Neuronal stem cell (in vitro differentiated cells): ENCODE results near the gene FBXL7.

Experiments used
- DNase-seq: peaks from one replicate; pipeline ENCODE4 v3.0.0-alpha.2; 2013; ENCODE audit warnings: low spot score
- H2AFZ ChIP-seq: one replicate; pipeline ENCODE4 v1.6.1; 2013; ENCODE audit warnings: mild to moderate bottlenecking, low read length, inconsistent platforms
- H2AK5ac ChIP-seq: 2 replicates; pipeline ENCODE4 v1.6.1; 2013; ENCODE audit warnings: low read depth, mild to moderate bottlenecking, inconsistent platforms, low read length, moderate library complexity, mixed read lengths
- H2BK120ac ChIP-seq: 2 replicates; pipeline ENCODE4 v1.6.1; 2013; ENCODE audit warnings: low read depth, mild to moderate bottlenecking, inconsistent platforms, low read length, moderate library complexity, mixed read lengths
- H2BK12ac ChIP-seq: one replicate; pipeline ENCODE4 v1.6.1; 2013; ENCODE audit warnings: low read length, inconsistent platforms
- H2BK15ac ChIP-seq: 2 replicates; pipeline ENCODE4 v1.6.1; 2013; ENCODE audit warnings: mild to moderate bottlenecking, low read length, inconsistent platforms, mixed read lengths
- H2BK5ac ChIP-seq: one replicate; pipeline ENCODE4 v1.6.1; 2013; ENCODE audit warnings: inconsistent platforms, mild to moderate bottlenecking, low read length, moderate library complexity
- H3K14ac ChIP-seq: one replicate; pipeline ENCODE4 v1.6.1; 2013; ENCODE audit warnings: low read length, inconsistent platforms
- H3K18ac ChIP-seq: 2 replicates; pipeline ENCODE4 v1.6.1; 2013; ENCODE audit warnings: low read length, inconsistent platforms
- H3K23ac ChIP-seq: 2 replicates; pipeline ENCODE4 v1.6.1; 2013; ENCODE audit warnings: low read depth, mild to moderate bottlenecking, mixed read lengths, low read length, inconsistent platforms; ENCODE audit not compliant: poor library complexity
- H3K27ac ChIP-seq: replicated peaks from 3 replicates; pipeline ENCODE4 v1.5.1; 2013; ENCODE audit warnings: low read length, inconsistent platforms
- H3K27me3 ChIP-seq, 3 experiments: 2 replicates each; pipeline ENCODE4 v1.6.1; 2013; ENCODE audit warnings: low read length in 3 of 3, mild to moderate bottlenecking in 2 of 3, inconsistent platforms in 1 of 3, low read depth in 1 of 3, mixed read lengths in 1 of 3, moderate library complexity in 1 of 3; ENCODE audit not compliant: control insufficient read depth in 3 of 3, insufficient read depth in 3 of 3
- H3K36me3 ChIP-seq, 2 donors: replicated peaks in 1 of 2; 2 replicates each; pipeline ENCODE4 v1.6.1; 2013; ENCODE audit warnings: low read length in 2 of 2; ENCODE audit not compliant: control insufficient read depth in 2 of 2, insufficient read depth in 2 of 2
- H3K4ac ChIP-seq: 2 replicates; pipeline ENCODE4 v1.6.1; 2013; ENCODE audit warnings: inconsistent platforms, mild to moderate bottlenecking, low read length, moderate library complexity
- H3K4me1 ChIP-seq, 2 donors: 1 replicate in 1 of 2; 2 replicates in 1 of 2; pipeline ENCODE4 v1.6.1; 2013; ENCODE audit warnings: low read length in 2 of 2, low read depth in 1 of 2; ENCODE audit not compliant: control insufficient read depth in 2 of 2, insufficient read depth in 1 of 2
- H3K4me2 ChIP-seq: one replicate; pipeline ENCODE4 v1.6.1; 2013; ENCODE audit warnings: mild to moderate bottlenecking, low read length, inconsistent platforms; ENCODE audit not compliant: insufficient read depth, poor library complexity, severe bottlenecking
- H3K4me3 ChIP-seq, 2 donors: 2 replicates each; pipeline ENCODE4 v1.5.1; 2013; ENCODE audit warnings: low read length in 2 of 2, mild to moderate bottlenecking in 2 of 2, inconsistent platforms in 1 of 2, moderate library complexity in 1 of 2
- H3K79me1 ChIP-seq: one replicate; pipeline ENCODE4 v1.6.1; 2013; ENCODE audit warnings: low read depth, mild to moderate bottlenecking, inconsistent platforms, low read length, moderate library complexity
- H3K9ac ChIP-seq: one replicate; pipeline ENCODE4 v1.6.1; 2013; ENCODE audit warnings: mild to moderate bottlenecking, low read depth, low read length, inconsistent platforms; ENCODE audit not compliant: poor library complexity
- H3K9me3 ChIP-seq, 2 donors: replicated peaks in 1 of 2; 2 replicates each; pipeline versions ENCODE3 to v1.6.1; 2013; ENCODE audit warnings: low read length in 2 of 2, mild to moderate bottlenecking in 2 of 2, inconsistent platforms in 1 of 2, low read depth in 1 of 2, mixed read lengths in 1 of 2, moderate library complexity in 1 of 2; ENCODE audit not compliant: control insufficient read depth in 2 of 2, insufficient read depth in 1 of 2
- H4K8ac ChIP-seq: one replicate; pipeline ENCODE4 v1.6.1; 2013; ENCODE audit warnings: low read depth, mild to moderate bottlenecking, inconsistent platforms, low read length, moderate library complexity
- H4K91ac ChIP-seq: one replicate; pipeline ENCODE4 v1.6.1; 2013; ENCODE audit warnings: low read length, low read depth, mild to moderate bottlenecking, inconsistent platforms; ENCODE audit not compliant: poor library complexity
- WGBS, 2 donors: extraction: QIAGEN DNeasy Blood & Tissue Kit; methylation state at CpG; one replicate each; pipeline ENCODE4 v1.1.7; 2013; ENCODE audit warnings: missing lambda C conversion rate in 2 of 2, mixed read lengths in 1 of 2; ENCODE audit not compliant: insufficient read length in 2 of 2, insufficient replicate concordance in 1 of 2; ENCODE audit errors: extremely low coverage in 2 of 2; 5-methylcytosine and 5-hydroxymethylcytosine counted together

Gene FBXL7

GRCh38 chr5:15850939-15851341, 351.0 kb downstream of the FBXL7 start:
- no peak overlapping the region for H3K4ac ChIP-seq
- no peaks in the 10 kb centered on the region for H3K27me3 ChIP-seq
- H3K14ac ChIP-seq = no peak overlapping the region
- no peak overlapping the region for H3K27ac ChIP-seq
- no peak overlapping the region for H4K8ac ChIP-seq
- peaks cover 0 to 4% of the 10 kb centered on the region in 2 donors for H3K4me1 ChIP-seq
- peak overlapping the region; percentile 26 for H2AFZ ChIP-seq
- H3K9me3 ChIP-seq = no peaks in the 10 kb centered on the region
- no peak overlapping the region for H3K4me2 ChIP-seq
- no peaks in the 10 kb centered on the region for H3K36me3 ChIP-seq
- no peak for DNase-seq
- no peak overlapping the region for H2BK15ac ChIP-seq
- no peak overlapping the region for H3K9ac ChIP-seq
- no peak overlapping the region for H3K4me3 ChIP-seq
- H3K79me1 ChIP-seq = peaks cover 2% of the 10 kb centered on the region
- no peak overlapping the region for H3K23ac ChIP-seq
- H2BK5ac ChIP-seq = no peak overlapping the region
- no CpG with 5 or more reads among the region's 6 CpGs for WGBS, 2 donors
- H2BK12ac ChIP-seq = no peak overlapping the region
- no peak overlapping the region for H2BK120ac ChIP-seq
- no peak overlapping the region for H2AK5ac ChIP-seq
- no peak overlapping the region for H4K91ac ChIP-seq
- H3K18ac ChIP-seq = no peak overlapping the region

GRCh38 chr5:15852217-15852616, 352.2 kb downstream of the FBXL7 start:
- no peak for DNase-seq
- Histone ChIP-seq H3K18ac (no peak overlapping the region), H3K9ac (no peak overlapping the region), H3K23ac (no peak overlapping the region), H2BK5ac (no peak overlapping the region), H2AFZ (no peak overlapping the region), H2BK15ac (no peak overlapping the region), H4K91ac (no peak overlapping the region), H3K4me3 (no peak overlapping the region), H3K27me3 (no peaks in the 10 kb centered on the region), H3K79me1 (peaks cover 2% of the 10 kb centered on the region), H3K9me3 (no peaks in the 10 kb centered on the region), H3K36me3 (no peaks in the 10 kb centered on the region), H3K27ac (no peak overlapping the region), H3K4ac (no peak overlapping the region), H2BK120ac (no peak overlapping the region), H4K8ac (no peak overlapping the region), H3K14ac (no peak overlapping the region), H3K4me1 (peaks cover 0 to 4% of the 10 kb centered on the region in 2 donors), H2AK5ac (no peak overlapping the region), H2BK12ac (no peak overlapping the region), H3K4me2 (no peak overlapping the region)
- WGBS, 2 donors = no CpG with 5 or more reads among the region's 3 CpGs

- H3K79me1 ChIP-seq = peaks cover 2% of the 10 kb centered on the region
- H3K27me3 ChIP-seq = no peaks in the 10 kb centered on the region
- no peak overlapping the region for H3K23ac ChIP-seq
- no peak overlapping the region for H2BK12ac ChIP-seq
- no peak overlapping the region for H2AK5ac ChIP-seq
- H4K8ac ChIP-seq = no peak overlapping the region
- no peak for DNase-seq
- no peak overlapping the region for H3K4me3 ChIP-seq
- H3K9ac ChIP-seq = no peak overlapping the region
- H3K4me2 ChIP-seq = no peak overlapping the region
- H3K9me3 ChIP-seq = no peaks in the 10 kb centered on the region
- H3K4ac ChIP-seq = no peak overlapping the region
- H3K18ac ChIP-seq = no peak overlapping the region
- no peak overlapping the region for H2BK120ac ChIP-seq
- no peak overlapping the region for H3K27ac ChIP-seq
- H4K91ac ChIP-seq = no peak overlapping the region
- H3K36me3 ChIP-seq = no peaks in the 10 kb centered on the region
- no peak overlapping the region for H3K14ac ChIP-seq
- H2AFZ ChIP-seq = no peak overlapping the region
- H3K4me1 ChIP-seq = peaks cover 0 to 4% of the 10 kb centered on the region in 2 donors
- no peak overlapping the region for H2BK5ac ChIP-seq
- H2BK15ac ChIP-seq = no peak overlapping the region
- WGBS, 2 donors = no CpG with 5 or more reads among the region's 1 CpG
Observed at GRCh38 chr5:15852949-15853348, 353.0 kb downstream of the FBXL7 start.

GRCh38 chr5:15858326-15858725, 358.3 kb downstream of the FBXL7 start:
- no peak overlapping the region for H4K91ac ChIP-seq
- H3K27ac ChIP-seq = no peak overlapping the region
- no peak overlapping the region for H4K8ac ChIP-seq
- no peak overlapping the region for H3K4ac ChIP-seq
- H3K4me1 ChIP-seq = no peaks in the 10 kb centered on the region
- no peaks in the 10 kb centered on the region for H3K36me3 ChIP-seq
- peaks cover under 1 to 9% of the 10 kb centered on the region in 2 donors for H3K9me3 ChIP-seq
- peaks cover 3% of the 10 kb centered on the region for H3K79me1 ChIP-seq
- H3K27me3 ChIP-seq = no peaks in the 10 kb centered on the region
- H3K18ac ChIP-seq = no peak overlapping the region
- H2AFZ ChIP-seq = no peak overlapping the region
- no peak overlapping the region for H2BK5ac ChIP-seq
- H2AK5ac ChIP-seq = no peak overlapping the region
- H2BK15ac ChIP-seq = no peak overlapping the region
- H3K9ac ChIP-seq = no peak overlapping the region
- H2BK120ac ChIP-seq = no peak overlapping the region
- no peak overlapping the region for H3K14ac ChIP-seq
- no CpG with 5 or more reads among the region's 1 CpG for WGBS, 2 donors
- no peak overlapping the region for H3K4me3 ChIP-seq
- DNase-seq = no peak
- no peak overlapping the region for H3K4me2 ChIP-seq
- H3K23ac ChIP-seq = no peak overlapping the region
- no peak overlapping the region for H2BK12ac ChIP-seq
